ENCODE measurements around the gene WDFY4.

WDFY4 gene

DNA sequence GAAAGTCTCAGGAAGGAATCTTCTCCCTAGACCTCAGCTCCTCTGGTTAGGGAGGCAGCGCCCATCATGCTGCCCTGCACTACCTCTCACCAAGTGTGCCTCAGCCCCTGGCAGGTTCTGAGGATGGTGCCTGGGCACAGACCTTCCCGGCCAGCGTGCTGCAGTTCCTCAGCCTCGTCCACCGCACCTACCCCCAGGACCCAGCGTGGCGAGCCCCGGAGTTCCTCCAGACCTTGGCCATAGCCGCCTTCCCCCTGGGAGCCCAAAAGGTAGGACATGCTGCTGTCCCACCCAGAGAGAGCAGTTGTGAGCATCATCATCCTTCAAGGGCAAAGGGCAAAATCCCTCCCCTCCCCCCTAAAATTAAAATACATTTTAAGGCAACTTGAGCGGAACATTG lies 132.5 kb downstream of the WDFY4 start:
- DNase-seq (ENCODE audit: low spot score) = no peak

DNA sequence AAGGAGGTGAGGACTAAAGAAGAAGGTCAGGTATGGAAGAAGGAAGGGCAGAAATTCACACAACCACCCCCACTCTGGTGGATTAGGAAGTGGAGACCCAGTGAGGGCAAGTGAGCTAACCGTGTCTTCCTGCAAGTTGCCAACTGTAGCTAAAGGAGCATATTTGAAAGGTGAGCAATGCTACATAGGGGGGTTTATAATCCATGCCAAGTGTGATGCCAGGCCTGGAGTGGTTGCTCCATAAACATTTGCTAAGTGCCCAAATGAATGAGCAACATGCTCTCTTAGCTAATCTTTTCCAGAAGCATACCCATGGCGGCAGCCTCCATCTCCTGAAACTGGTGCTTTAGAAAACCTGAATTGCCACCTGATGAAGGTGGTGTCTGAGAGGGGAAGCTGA lies 133.4 kb downstream of the WDFY4 start:
- no peak for DNase-seq (ENCODE audit: low spot score)

DNA sequence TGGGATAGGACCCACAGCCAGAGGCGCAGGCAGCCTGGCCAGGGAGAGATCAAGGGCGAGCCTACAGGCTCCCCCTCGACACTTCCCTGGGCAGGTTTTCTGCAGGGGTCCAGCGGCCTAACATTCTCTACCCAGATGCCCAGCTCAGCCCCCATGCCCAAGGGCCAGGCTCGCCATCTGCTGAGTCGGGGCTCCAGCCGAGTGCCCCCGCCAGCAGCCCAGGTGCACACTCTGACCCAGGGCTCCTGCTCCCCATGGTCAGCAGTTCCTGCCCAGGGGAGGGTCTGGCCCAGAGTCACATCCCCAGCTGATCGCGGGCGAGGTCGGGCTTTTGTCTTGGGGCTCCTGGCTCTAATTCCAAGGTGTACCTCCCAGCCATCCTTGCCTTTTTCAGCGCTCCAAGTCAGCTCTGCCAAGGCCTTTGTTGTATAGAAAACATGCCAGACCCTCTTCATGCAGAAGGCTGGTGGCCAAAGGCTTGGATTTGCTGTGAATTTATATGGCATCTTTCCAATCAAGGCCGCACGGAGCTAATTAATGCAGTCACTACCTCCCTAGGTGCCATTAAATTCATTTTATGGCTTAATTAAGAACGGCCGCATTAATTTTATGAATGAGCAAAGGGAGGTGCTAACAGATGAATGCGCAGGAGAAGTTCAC lies 134.3 kb downstream of the WDFY4 start:
- DNase-seq (ENCODE audit: low spot score) = no peak

DNA sequence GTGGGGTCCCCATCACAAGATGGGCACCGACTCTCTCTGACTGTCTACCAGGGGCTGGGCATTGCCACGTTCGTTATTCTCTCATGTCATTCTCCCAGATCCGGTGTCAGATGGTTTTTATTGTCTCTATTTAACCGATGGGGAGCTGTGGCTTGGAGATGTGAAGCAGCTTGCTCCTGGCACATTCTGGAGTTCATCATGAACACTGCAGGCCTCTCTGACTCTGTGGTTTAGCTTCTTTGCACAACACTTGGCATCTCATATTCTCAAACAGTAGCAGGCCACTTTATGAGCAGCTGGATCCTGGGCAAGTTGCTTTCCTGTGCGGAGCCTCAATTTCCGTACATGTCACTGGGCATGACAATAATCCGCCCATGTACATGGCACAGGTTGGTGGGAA lies 135.1 kb downstream of the WDFY4 start:
- no peak for DNase-seq (ENCODE audit: low spot score)

DNA sequence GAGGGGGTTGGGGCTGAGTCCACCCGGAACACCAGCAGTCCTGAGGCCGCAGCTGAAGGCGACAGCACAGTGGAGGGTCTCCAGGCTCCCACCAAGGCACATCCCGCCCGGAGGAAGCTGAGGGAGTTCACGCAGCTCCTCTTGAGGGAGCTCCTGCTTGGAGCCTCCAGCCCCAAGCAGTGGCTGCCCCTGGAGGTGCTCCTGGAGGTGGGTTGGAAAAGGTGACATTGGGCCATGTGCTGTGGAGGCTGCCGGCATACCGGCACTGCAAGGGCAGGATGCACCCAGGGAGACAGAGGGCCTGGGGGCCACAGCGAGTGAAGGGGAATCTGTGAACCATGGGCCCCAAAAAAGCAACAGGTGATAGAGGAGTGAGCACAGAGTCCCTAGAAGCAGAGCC lies 135.6 kb downstream of the WDFY4 start:
- DNase-seq (ENCODE audit: low spot score) = no peak

DNA sequence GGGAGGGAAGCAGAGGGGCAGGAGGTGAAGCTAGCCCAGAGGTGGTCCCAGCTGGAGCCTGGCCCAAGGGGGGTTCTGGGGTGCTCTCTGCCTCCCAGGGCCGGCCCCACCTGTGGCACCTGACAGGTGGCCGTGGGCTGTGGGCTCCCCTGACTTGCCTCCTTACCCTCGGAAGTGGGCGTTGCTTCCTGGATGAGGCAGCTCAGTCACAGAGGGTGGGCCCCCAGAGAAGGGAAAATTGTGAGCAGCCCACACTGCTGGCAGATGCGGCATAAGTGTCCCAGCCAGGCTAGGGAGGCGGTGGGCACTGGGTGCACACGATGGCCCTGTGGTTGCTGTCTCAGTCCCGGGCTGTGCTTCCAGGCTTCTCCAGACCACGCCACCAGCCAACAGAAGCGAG lies 136.0 kb downstream of the WDFY4 start:
- no peak for DNase-seq (ENCODE audit: low spot score)

DNA sequence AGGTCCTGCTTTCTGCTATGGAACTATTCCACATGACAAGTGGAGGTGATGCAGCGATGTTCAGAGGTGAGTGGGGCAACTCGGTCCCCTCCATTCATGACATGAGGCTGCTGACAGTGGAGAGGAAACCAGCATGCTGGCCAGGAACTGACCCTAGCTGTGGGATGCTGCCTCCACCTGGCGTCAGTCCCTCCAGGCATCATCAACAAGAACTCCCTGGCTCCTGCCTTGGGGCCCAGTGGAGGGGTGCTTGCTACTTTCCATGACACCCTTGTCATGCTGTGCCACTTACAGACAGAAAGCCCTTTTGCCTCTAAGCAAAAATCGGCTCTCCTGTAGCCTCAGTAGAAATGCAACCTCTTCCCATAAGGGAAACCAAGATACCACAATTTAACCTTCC lies 136.4 kb downstream of the WDFY4 start:
- no peak for DNase-seq (ENCODE audit: low spot score)

DNA sequence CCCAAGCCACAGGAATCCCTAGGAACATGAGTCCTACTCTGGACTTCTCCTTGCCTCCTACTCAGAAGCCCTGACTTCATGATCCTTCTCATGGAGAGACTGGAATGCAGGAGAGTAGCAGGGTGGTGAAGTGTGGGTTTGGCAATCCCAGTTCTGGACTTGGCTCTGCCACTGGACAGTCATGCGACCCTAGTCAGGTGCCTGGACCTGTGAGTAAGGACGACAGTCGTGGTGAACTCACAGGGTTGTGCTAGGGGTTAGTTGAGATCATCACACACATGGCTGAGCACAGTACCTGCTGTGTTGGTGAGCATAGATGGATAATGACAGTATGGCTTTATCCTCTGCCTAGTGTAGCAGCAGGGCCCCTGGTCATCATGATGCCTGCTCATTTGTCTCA lies 137.0 kb downstream of the WDFY4 start:
- DNase-seq (ENCODE audit: low spot score) = no peak

DNA sequence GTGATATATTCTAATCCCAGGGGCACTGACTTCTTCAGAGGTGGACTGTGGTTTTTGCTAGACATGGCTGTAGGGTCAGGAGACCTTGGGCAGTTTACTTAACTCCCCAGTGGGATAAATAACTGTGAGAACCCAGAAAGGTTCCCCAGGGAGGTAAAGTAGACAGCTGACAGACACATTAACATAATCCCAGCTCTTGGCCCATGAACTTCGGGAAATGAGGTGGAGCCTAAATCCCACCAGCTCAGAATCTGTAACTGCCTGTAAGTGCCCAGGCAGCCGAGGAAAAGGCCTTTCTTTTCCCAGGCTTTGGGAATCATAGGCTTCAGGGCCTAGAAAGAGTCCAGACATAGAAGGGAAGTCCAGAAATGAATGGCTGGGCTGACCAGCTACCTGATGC lies 149.0 kb downstream of the WDFY4 start:
- DNase-seq (ENCODE audit: low spot score) = no peak

DNA sequence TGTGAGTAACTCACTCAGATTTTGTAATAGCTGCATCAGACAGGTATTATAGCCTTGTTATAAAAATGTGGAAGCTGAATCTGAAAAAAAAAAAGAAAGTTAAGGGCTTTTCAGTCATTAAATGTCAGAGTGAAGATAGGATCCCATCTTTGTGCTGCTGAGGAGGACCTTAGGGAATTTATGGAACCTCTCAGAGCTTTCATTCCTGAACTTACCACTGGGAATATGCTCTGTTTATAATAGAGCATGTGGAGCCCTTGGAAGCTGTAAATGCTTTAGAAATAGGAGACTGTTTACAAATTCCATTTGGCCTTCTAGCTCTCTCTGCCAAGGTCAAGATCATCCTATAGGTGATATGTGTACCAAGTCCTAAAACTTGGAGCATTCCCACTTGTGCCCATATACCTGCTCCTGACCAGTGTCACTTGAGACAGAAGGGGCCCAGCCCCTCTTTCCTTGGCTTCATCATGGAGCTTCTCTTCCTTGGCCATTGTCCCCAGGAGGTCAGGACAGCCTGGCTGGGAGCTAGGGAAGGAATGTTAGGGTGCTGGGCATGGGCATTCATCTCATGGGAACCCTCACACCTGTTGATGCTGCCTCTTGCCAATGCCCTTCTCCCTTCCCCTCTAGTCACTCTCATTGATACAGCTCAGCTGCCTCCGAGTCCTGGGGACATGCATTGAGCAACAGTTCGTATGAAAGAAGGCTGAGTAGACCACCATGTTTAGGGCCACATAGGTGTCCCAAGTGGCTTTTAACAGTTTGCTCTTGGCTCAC lies 149.7 kb downstream of the WDFY4 start:
- DNase-seq (ENCODE audit: low spot score) = no peak

DNA sequence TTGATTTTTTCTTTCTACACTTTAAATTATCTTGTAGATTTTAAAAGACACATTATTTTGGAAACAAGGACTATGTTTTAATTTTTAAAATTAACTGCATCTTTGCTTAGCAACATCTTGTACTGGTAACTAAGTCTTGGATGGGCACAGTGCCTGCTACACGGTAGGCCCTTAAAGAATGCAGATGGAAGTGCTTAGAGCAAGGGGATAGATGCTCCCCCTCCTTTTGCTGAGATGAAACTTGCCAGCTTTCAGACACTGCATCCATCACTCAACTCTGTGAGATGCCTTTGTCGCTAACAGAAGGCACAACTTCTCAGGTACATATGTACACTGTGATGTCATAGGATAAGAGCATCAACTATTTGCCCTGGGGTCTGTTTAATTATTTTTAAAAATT lies 151.1 kb downstream of the WDFY4 start:
- DNase-seq (ENCODE audit: low spot score) = peak; percentile 13

DNA sequence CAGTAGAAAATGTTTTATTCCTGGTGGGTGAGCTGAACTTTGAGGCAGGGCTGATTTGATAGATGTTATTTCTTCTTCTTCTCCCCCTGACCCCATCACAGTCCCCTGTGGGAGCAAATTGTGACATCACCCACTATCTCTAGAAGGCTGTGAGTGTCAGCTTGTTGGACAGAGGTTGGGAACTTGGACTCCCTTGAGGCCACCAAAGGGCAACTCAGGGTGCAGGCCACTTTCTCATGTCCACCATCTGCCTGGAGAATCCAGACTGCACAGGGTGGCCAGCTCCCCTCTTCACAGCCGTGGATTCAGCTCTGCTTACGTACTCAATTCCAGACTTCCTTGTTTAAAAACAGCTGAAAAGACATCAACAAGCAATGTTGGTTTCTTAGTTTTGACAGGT lies 151.9 kb downstream of the WDFY4 start:
- no peak for DNase-seq (ENCODE audit: low spot score)

DNA sequence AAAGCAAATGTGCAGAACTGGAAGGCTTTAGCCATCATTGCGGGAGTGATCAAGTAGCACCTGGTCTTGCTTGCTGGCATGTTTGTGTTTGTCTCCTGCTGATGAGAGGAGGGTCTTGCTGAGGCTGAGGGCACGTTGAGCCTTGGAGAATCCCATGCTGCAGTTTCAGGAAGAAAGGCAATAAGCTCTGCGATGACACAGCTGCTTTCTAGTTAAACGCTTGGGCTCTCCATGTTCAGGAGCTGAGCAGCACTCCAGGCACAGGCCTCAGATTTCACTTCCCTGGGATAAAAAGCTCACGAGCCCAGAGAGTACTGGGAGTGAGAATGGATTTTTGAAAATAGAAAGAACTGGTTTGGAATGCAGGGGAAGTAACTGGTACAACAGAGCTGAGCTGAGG lies 154.2 kb downstream of the WDFY4 start:
- DNase-seq (ENCODE audit: low spot score) = no peak

DNA sequence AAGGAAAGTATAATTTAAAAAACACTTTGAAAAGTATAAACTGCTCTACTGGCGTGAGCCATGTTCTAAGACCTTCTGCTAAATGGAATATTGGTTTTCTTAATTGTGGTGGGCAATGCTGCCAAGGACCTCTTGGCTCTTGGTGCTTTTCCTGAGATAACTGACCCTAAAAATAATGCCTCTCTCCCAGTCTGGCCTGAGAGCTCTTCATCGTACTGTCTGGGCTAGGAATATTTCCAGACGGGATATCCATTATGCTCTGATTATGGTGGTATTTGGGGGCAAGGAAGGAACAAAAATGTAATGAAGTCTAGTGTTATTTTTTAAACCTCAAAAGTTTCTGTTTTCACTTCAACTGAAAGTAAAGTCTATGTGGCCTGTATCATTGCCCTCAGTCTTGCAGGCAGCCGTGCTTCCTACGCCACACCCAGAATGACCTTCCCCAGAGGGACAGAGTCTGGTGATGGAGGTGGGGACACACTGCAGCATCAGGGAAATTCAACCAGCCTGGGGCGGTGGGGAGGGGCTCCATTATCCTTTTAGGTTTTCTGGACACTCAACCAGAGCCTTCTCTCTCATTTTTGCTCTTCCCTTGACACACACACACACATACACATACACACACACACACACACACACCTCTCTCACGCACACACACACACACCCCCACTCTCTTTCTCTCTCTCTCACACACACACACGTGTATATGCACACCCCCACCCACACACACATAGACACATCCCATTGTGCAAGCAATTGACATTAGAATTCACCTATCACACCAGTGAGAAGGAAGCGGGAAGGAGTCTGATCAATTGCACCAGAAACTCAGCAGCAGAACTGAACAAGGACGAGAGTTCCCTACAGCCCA lies 155.4 kb downstream of the WDFY4 start:
- DNase-seq (ENCODE audit: low spot score) = no peak

DNA sequence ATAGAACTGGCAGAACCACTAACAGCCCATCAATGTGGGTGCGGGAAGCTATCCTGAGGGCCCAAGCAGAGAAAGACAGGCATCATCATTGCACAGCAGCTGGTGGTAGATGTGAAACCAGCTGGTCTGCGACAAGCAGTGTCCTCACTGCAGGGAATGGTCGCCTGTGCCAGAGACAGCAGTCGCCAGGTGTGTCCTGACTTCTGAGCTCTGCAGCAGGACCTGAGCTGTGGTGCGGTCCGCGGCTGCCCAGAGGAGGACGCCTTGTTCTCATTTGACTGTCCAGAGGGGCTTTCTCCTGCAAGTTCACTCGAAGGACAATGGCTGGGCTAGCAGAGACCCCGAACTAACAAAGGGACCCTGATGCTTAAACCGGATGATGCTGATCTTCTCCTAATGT lies 157.6 kb downstream of the WDFY4 start:
- DNase-seq (ENCODE audit: low spot score) = no peak

DNA sequence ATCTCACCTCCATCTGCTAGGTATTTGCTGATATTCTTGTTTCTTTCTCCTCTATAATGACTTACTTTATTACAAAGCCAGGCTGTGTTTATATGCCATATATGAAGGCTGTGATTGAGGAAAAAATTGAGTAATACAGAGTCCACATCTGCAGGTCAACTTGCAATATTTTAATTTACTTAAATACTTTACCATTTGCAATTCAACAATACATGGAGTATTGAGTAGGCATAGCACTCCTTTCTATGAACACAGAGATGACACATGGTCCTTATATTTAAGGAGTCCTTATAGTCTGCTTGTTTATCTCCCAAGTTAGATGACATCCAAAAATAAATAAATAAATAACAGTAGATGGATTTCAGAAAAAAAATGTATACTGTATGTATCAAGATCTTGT lies 158.5 kb downstream of the WDFY4 start:
- DNase-seq (ENCODE audit: low spot score) = no peak

DNA sequence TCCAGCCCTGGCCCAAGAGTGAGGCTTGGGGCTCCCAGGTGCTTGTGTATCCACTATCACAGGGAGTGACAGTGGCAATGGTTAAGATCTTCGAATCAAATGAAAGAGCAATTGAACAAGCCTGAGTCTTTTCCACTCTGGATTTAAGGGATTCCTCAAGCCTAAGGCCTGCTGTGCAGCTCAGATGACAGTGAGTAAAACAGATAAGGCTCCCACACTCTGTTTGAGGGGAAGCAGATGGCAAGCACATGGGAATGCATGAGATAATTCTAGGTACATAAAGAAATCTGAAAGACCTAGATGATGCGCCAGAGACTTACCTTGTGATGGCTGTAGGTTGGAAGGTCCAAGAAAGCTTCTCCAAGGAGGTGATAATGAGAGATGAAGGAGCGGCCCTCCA lies 159.9 kb downstream of the WDFY4 start:
- no peak for DNase-seq (ENCODE audit: low spot score)

DNA sequence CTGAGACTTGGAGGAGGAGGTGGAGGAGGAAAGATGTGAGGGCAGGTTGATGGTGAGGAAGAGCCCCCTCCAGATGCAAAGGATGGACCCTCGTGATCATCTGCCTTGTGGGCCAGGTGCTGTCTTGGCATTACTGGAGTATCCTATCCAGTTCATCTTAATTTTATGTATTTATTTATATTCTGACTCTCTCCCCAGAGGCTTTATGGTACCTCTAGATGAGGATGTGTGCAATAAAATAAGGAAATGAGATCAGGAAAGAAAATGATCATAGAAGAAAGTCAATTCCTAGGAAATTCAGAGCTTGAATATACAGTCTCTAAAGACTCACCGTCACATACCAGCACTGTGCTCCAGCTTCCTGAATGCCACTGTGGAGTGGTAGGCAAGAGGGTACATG lies 160.8 kb downstream of the WDFY4 start:
- peak; percentile 14 for DNase-seq (ENCODE audit: low spot score)

DNA sequence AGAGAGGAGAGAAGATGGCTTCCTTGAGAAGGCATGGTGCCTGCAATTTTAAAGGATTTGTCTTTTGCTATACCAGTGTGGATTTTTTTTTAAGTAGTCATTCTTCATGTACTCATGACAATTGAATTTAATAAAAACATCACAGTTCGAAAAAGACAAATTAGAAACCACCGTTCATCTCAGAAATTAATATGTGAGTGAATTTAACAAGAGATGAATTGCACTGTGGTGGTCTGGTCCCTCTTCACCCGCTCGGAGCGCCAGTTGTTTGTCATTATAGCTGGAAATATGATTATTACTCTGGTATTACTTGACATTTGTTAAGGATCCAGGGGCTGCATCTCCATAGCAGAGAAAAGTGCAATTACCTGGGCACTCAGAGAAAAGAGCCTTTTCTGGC lies 163.0 kb downstream of the WDFY4 start:
- DNase-seq (ENCODE audit: low spot score) = no peak

DNA sequence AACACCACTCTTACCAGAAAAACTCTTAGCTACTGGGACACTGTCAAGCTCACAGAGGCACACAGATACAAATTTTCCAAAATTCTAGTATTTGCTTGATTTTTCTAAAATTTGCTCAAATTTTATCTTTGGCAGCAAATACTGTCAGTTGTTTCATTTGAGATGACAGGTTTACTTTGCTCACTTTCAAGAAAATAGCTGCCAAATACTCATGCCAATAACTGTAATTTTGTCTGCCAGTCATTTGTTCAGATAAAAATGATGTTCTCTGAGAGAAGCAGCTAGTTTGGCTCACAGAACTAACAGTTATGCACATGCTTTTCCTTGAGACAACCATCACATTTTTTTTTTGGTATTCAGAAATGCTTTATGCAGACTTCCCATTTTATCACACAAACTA lies 172.2 kb downstream of the WDFY4 start:
- DNase-seq (ENCODE audit: low spot score) = no peak

DNA sequence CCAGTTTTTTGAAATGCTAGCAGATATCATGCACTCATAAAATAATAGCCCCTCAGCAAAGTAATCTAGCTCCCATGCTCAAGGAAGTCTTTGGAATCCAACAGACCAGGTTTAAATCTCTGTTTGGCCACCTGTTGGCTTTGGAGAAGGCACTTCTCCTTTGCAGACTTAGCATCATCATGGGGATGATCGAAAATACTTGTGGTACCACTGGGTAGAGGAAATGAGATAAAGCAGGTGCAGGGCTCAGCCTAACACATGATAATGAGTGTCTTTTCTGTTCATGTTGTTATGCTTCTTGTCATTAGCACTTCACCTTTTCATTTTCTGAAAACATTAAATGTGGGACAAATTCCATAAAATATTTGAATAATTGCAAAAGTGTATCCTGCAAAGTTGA lies 187.6 kb downstream of the WDFY4 start:
- DNase-seq (ENCODE audit: low spot score) = no peak

DNA sequence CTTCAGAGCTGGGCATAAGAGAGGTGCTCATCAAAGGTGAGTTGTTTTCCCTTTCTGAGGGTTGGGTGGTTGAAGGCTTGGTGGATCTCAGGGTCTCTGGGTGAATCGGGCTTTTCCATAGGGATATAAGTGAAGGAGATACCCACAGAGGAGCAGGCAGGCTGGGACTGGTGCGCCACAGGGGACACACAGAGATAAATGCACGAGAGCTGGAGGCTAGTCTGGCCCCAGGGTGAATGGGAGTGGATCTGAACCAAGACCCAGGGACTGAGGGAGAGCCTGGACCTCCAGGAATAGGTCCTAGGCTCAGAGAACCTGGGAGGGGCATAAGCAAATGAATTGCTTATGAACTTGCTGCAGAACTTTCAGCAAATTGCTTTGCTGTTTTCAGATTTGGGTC lies 193.4 kb downstream of the WDFY4 start:
- DNase-seq (ENCODE audit: low spot score) = no peak

DNA sequence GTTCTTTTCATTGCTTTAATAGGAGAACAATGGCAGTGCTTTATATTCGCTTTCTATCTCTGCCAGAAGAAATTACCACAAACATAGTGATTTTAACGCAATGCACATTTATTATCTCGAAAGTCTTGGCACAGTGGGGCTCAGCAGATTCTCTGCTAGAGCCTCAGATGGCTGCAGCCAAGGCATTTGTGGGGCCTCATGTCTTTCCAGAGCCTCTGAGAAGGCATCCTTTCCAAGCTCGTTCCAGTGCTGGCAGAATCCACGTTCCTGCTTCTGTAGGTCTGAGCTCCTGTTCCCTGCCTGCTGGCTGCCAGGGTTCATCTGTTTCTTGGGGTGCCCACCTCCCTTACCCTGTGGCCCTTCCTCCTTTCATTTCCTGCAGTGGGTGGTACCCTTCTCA lies 194.8 kb downstream of the WDFY4 start:
- no peak for DNase-seq (ENCODE audit: low spot score)

Data from pons (tissue), 1 donor.